Omental fat pad (tissue), 4 donors: ENCODE measurements around the gene BANF1. TPM values are rescaled to one million over a fixed set of nuclear protein-coding genes. Genes with fewer than 3 reads are reported as not detected.

Source experiments
- ATAC-seq: fragments of 150-250 bp; one replicate; pipeline ENCODE4 v1.9.1; 2016; ENCODE audit warnings: mild to moderate bottlenecking, moderate library complexity; ENCODE audit not compliant: low FRiP score
- DNase-seq: peaks from one replicate; pipeline ENCODE4 v3.0.0-alpha.2; 2019; ENCODE audit warnings: low spot score
- CTCF ChIP-seq, 3 donors: fragments of 450-650 bp; IDR thresholded peaks; one replicate each; pipeline ENCODE4 v1.5.1; 2016 to 2017; ENCODE audit warnings: antibody characterized with exemption in 3 of 3, mild to moderate bottlenecking in 3 of 3, moderate library complexity in 2 of 3
- total RNA-seq, 4 donors: library from RNA; depleted of rRNA; stranded (reverse); fragments of >200 nt; gene quantifications; one replicate each; pipeline ENCODE4 v1.1.0, GENCODE V29; 2016

Gene BANF1
- total RNA-seq, 4 donors from 2014 or later = 24.6 to 40.8 (median 33.0) TPM

DNA sequence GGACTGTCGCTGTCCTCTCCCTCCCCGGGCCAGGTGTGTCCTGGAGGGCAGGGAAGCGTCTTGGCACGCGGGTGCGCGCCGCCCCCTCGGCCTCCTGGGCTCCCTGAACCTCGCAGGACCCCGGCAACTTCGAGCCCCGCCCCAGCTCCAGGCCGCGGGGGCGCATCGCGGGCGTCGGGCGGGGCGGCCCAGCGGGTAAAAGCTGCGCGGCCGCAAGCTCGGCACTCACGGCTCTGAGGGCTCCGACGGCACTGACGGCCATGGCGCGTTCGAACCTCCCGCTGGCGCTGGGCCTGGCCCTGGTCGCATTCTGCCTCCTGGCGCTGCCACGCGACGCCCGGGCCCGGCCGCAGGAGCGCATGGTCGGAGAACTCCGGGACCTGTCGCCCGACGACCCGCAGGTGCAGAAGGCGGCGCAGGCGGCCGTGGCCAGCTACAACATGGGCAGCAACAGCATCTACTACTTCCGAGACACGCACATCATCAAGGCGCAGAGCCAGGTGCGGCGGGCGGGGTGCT is 9.5 kb downstream of the BANF1 start, which contains the start of gene CST6:
TSS of gene CST6 (plus strand) at position 224 of the 519 bp plus-strand sequence. CDS start at position 261, 37 bp downstream.
- no peak for ATAC-seq
- TF ChIP-seq CTCF (IDR thresholded peaks at IDR 0.05) = no peak
- no peak for DNase-seq

DNA sequence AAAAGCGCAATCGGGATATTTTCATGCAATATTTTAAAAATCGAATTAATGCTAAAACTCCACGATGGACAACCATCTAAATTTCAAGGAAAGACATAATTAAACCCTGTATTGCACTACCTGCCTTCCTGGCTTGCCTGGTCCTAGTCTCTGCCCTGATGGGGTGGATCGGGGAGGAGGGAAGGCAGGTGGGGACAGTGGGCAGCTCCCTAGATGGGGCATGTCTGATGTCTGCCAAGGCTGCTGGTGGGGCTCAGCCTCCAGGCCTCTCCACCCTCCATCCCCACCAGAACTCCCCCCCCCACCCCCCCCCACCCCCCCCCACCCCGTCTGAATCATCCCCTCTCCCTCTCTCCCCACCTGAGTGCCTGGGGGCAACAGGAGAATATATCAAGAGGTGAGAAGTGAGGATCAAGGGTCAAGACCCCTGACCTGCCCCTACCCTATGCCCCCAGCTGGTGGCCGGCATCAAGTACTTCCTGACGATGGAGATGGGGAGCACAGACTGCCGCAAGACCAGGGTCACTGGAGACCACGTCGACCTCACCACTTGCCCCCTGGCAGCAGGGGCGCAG is 10.2 kb downstream of the BANF1 start:
- ATAC-seq = no peak
- TF ChIP-seq CTCF (IDR thresholded peaks at IDR 0.05) = no peak

DNA sequence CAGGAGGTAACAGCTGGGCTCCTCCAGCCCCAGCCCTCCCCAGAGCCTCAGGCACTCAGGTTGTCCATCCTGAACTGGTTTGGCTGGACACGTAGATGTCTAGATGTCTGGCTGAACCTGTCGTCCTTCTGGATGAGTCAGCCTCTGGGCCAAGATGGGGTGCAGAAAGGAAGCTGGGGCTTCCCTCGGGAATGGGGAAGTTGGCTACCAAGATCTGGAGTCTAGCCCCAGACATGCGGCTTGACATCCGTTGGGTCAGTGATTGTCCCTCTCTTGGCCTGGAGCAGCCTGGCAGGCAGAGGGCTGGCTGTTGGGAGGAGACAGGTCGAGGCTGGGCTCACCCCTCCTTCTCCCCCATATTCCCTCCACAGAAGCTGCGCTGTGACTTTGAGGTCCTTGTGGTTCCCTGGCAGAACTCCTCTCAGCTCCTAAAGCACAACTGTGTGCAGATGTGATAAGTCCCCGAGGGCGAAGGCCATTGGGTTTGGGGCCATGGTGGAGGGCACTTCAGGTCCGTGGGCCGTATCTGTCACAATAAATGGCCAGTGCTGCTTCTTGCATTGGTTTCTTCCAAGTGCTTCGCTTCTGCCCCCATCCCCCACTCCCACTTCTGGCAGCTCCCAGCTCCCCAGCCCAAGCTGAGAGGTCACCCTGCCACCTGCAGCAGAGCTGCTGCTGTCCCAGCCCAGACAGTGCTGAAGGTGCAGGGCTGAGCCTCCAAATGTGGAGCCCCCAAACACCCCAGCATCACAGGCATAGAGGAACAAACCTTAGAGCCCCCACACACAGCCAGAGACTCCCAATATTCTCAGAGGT is 10.9 kb downstream of the BANF1 start:
- no peak for ATAC-seq
- no peak for DNase-seq
- no peak for TF ChIP-seq CTCF (IDR thresholded peaks at IDR 0.05)

More for the DNA sequence above, 10.2 kb downstream of the BANF1 start:
- no peak for DNase-seq

- TF ChIP-seq CTCF (IDR thresholded peaks at IDR 0.05) = no peak
- DNase-seq (no peak), ATAC-seq (no peak)
Observed at GRCh38 chr11:66013762-66014100, 11.4 kb downstream of the BANF1 start.

DNA sequence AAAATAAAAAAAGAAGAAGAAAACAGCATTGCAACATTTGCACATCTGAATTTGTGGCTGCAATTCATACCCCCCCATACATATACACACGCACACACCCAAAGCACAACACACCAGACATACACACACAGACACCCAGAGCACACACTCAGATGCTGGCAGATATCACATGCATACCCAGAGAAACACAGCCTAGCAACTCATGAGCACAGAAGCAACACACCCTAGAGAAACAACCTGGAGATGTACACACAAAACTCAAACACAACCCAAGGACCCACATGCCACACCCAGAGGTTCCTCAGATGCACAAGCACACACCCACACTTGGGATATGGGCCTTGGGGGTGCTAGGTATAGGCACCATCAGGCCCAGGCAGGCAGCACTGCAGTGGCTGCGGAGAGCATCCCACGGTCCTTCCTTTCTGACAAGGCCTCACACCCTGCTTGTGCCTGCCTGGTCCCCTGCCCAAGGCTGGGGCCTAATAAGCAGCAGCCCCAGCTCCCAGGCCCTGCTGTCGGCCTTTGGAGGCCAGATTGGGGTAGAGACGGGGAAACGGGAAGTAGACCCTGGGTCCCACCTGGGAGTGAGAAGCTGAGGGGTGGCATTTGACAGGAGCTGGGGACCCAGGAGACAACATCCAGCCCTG is 12.6 kb downstream of the BANF1 start:
- DNase-seq (no peak), ATAC-seq (no peak)
- TF ChIP-seq CTCF (IDR thresholded peaks at IDR 0.05) = no peak

- DNase-seq (no peak), ATAC-seq (no peak)
- no peak for TF ChIP-seq CTCF (IDR thresholded peaks at IDR 0.05)
Observed at GRCh38 chr11:66015454-66015881, 13.2 kb downstream of the BANF1 start.
